HepG2 (cell line): ENCODE data around the gene SKIDA1. TPM values are rescaled to one million over a fixed set of nuclear protein-coding genes. Genes with fewer than 3 reads are reported as not detected.

Experiments
- ATAC-seq: fragments of 200-7000 bp; cut with Tn5 transposase; 3 replicates; pipeline ENCODE4 v1.9.1; 2020; ENCODE audit warnings: mild to moderate bottlenecking, moderate library complexity
- BruUV-seq: library from RNA; stranded (reverse); fragments of 400-500 nt; replicated peaks from 2 replicates; lab custom pipeline; 2021; lab: Mats Ljungman, UMichigan
- CTCF ChIA-PET: fragments of 300-600 bp; formaldehyde crosslinking; extraction: SDS; loops from one replicate; lab custom pipeline; 2021; ENCODE audit warnings: low total read pairs, inconsistent platforms, low intra/inter-chr PET ratio; lab: Yijun Ruan, JAX
- POLR2A ChIA-PET: fragments of 350-600 bp; sonication (Branson Sonifier 250); formaldehyde crosslinking; loops from one replicate; lab custom pipeline; 2020; ENCODE audit warnings: antibody characterized with exemption, inconsistent platforms; lab: Yijun Ruan, JAX
- DNase-seq: peaks from one replicate; pipeline ENCODE4 v3.0.0-alpha.2; 2015; ENCODE audit warnings: low spot score
- FAIRE-seq: peaks from 3 replicates; lab custom pipeline; 2011; peaks lifted over from hg19 to GRCh38; lab: Jason Lieb, UNC
- H2AFZ ChIP-seq: one replicate; pipeline ENCODE4 v1.6.1; 2011; ENCODE audit warnings: low read length, inconsistent platforms
- H3K27ac ChIP-seq: fragments of 300-600 bp; 3 replicates; pipeline ENCODE4 v1.8.0; 2011; ENCODE audit warnings: mixed run types, mild to moderate bottlenecking, mixed read lengths, low read length, inconsistent platforms; ENCODE audit not compliant: insufficient read depth; ENCODE audit errors: extremely low read length
- H3K27me3 ChIP-seq, 2 experiments: fragments of 200-600 bp in 1 of 2; 2 replicates in 1 of 2; 3 replicates in 1 of 2; pipeline versions ENCODE4 v1.6.0 to v1.8.0; 2011; ENCODE audit warnings: low read length in 2 of 2, mild to moderate bottlenecking in 2 of 2, moderate library complexity in 2 of 2, inconsistent platforms in 1 of 2; ENCODE audit not compliant: insufficient read depth in 2 of 2, control insufficient read depth in 1 of 2
- H3K36me3 ChIP-seq, 2 experiments: fragments of 200-600 bp in 1 of 2; replicated peaks in 1 of 2; 2 replicates in 1 of 2; 3 replicates in 1 of 2; pipeline versions ENCODE4 v1.5.1 to v1.8.0; 2011; ENCODE audit warnings: low read length in 2 of 2, inconsistent platforms in 1 of 2; ENCODE audit not compliant: insufficient read depth in 2 of 2, control insufficient read depth in 1 of 2
- H3K4me1 ChIP-seq: 2 replicates; pipeline ENCODE4 v1.5.1; 2012; ENCODE audit warnings: low read length, inconsistent platforms; ENCODE audit not compliant: insufficient read depth
- H3K4me2 ChIP-seq: 2 replicates; pipeline ENCODE4 v1.6.0; 2011; ENCODE audit warnings: low read depth, low read length, inconsistent platforms
- H3K4me3 ChIP-seq, 3 experiments: fragments of 200-600 bp in 1 of 3; sonication (generic), shearing (Covaris generic) in 1 of 3; replicated peaks in 1 of 3; 2 replicates each; pipeline ENCODE4 v1.5.1; 2011 to 2016; ENCODE audit warnings: low read length in 3 of 3, inconsistent platforms in 2 of 3, low read depth in 2 of 3, mild to moderate bottlenecking in 2 of 3, control low read depth in 1 of 3, mixed read lengths in 1 of 3; ENCODE audit not compliant: insufficient read depth in 1 of 3
- H3K79me2 ChIP-seq: one replicate; pipeline ENCODE4 v1.6.1; 2011; ENCODE audit warnings: low read length, inconsistent platforms; ENCODE audit not compliant: insufficient read depth
- H3K9ac ChIP-seq: 2 replicates; pipeline ENCODE4 v1.6.0; 2011; ENCODE audit warnings: mild to moderate bottlenecking, low read depth, low read length, inconsistent platforms; ENCODE audit not compliant: insufficient read depth
- H3K9me3 ChIP-seq: 2 replicates; pipeline ENCODE4 v1.5.1; 2012; ENCODE audit warnings: mild to moderate bottlenecking, low read length
- H4K20me1 ChIP-seq: 2 replicates; pipeline ENCODE4 v1.6.0; 2011; ENCODE audit warnings: inconsistent platforms, mild to moderate bottlenecking, low read length, moderate library complexity; ENCODE audit not compliant: insufficient read depth
- ELF4 ChIP-seq: sonication (generic); formaldehyde crosslinking; IDR thresholded peaks from 2 replicates; pipeline ENCODE4 v1.5.0; 2020; ENCODE audit warnings: missing genetic modification reagents, mild to moderate bottlenecking, moderate library complexity, borderline replicate concordance
- KDM3A ChIP-seq: IDR thresholded peaks from 2 replicates; pipeline ENCODE4 v1.6.1; 2018; ENCODE audit warnings: low read depth, missing compliant biosample characterization
- MEF2D ChIP-seq: sonication (generic); formaldehyde crosslinking; IDR thresholded peaks from 2 replicates; pipeline ENCODE4 v1.5.1; 2020; ENCODE audit warnings: mild to moderate bottlenecking, missing genetic modification reagents
- ZMAT3 ChIP-seq: sonication (generic); formaldehyde crosslinking; conservative IDR thresholded peaks from 2 replicates; pipeline ENCODE4 v1.7.0; 2021; ENCODE audit warnings: missing genetic modification reagents
- ZNF121 ChIP-seq: sonication (generic); formaldehyde crosslinking; IDR thresholded peaks from 2 replicates; pipeline ENCODE4 v1.5.0; 2020; ENCODE audit warnings: mild to moderate bottlenecking, missing genetic modification reagents
- ZNF275 ChIP-seq: sonication (generic); formaldehyde crosslinking; IDR thresholded peaks from 2 replicates; pipeline ENCODE4 v1.8.0; 2022; ENCODE audit warnings: missing genetic modification reagents, mild to moderate bottlenecking, inconsistent platforms, borderline replicate concordance
- ZNF343 ChIP-seq: sonication (generic); formaldehyde crosslinking; IDR thresholded peaks from 2 replicates; pipeline ENCODE4 v1.4.0; 2020; ENCODE audit warnings: mild to moderate bottlenecking, missing genetic modification reagents
- WGBS: methylation state at CpG from one replicate; pipeline ENCODE4 v1.1.6; 2017; ENCODE audit warnings: low lambda C conversion rate; 5-methylcytosine and 5-hydroxymethylcytosine counted together
- in situ Hi-C: cut with HindIII; loops from 2 replicates; pipeline ENCODE4 v1.10.0; 2017; ENCODE audit warnings: low pct_unique_long_range_greater_than_20kb; ENCODE audit not compliant: extremely low pct_ligation_motif_present
- intact Hi-C: fragments of 100-400 bp; cut with micrococcal nuclease; formaldehyde crosslinking; loops from one replicate; pipeline ENCODE4 v1.10.0; 2022; ENCODE audit not compliant: unreplicated experiment
- polyA plus RNA-seq, 8 experiments: library from polyadenylated mRNA; depleted of rRNA in 3 of 8; stranded (reverse) in 7 of 8; unstranded in 1 of 8; fragments of >200 nt; fragmentation: Illumina TruSeq in 4 of 8; extraction: Trizol in 4 of 8; gene quantifications; 2 replicates each; pipeline versions ENCODE4 v1.2.1 to v1.2.3, GENCODE V29; 2011 to 2016; ENCODE audit warnings: low read depth in 4 of 8, missing spikeins in 1 of 8, mixed read lengths in 1 of 8; ENCODE audit not compliant: insufficient read depth in 1 of 8
- total RNA-seq, 5 experiments: library from RNA; depleted of rRNA; stranded (reverse); fragments of >200 nt; fragmentation: Illumina TruSeq; extraction: Trizol; gene quantifications; 2 replicates each; pipeline ENCODE4 v1.2.3, GENCODE V29; 2016; ENCODE audit warnings: low read depth in 1 of 5
- TF ChIP-seq, protein P1 (sequence below), 2 experiments: IDR thresholded peaks; 2 replicates each; pipeline ENCODE4 v1.6.1; 2011 to 2012; ENCODE audit warnings: low read length in 2 of 2, borderline replicate concordance in 1 of 2, low read depth in 1 of 2, mild to moderate bottlenecking in 1 of 2, moderate library complexity in 1 of 2

Gene SKIDA1
- total and polyA plus RNA-seq, 2 of the 13 experiments (the other 11 are each of a cell fraction or from before 2014, with no cell fraction given): 0.73 to 1.5 TPM

- no peak for DNase-seq
- Histone ChIP-seq H3K27ac (no peak overlapping the region), H3K27me3 (no peaks in the 10 kb centered on the region), H3K4me2 (peak overlapping the region; percentile 13; the same call in 1 of the 2 replicates), H3K79me2 (no peaks in the 10 kb centered on the region), H2AFZ (no peak overlapping the region), H3K4me1 (peaks cover 10% of the 10 kb centered on the region), H3K36me3 (no peaks in the 10 kb centered on the region), H3K9ac (no peak overlapping the region), H4K20me1 (no peaks in the 10 kb centered on the region), H3K4me3 (no peak overlapping the region), H3K9me3 (no peaks in the 10 kb centered on the region)
- ATAC-seq: peak; percentile 76
- POLR2A ChIA-PET: interaction anchor here (1.8 kb wide), 1 partner anchor 8 kb away, joined by 7 read pairs; no protein-coding TSS in a partner anchor
- WGBS: 44% methylated on average over 6 of the region's 6 CpGs
- CTCF ChIA-PET: no interaction called here
- in situ Hi-C loops: loop anchor here (25.0 kb wide), 1 partner anchor 201 kb away; no protein-coding TSS in a partner anchor
- intact Hi-C loops: no loop called here
- no peak for FAIRE-seq
- TF ChIP-seq ZNF121 (CRISPR knock-in tag): peak; percentile 25; the same call in 1 of the 2 replicates
- no peak for TF ChIP-seq ZNF343 (CRISPR knock-in tag)
- TF ChIP-seq, all 625 proteins: peak for 1
- BruUV-seq: no TSS peak
Observed at GRCh38 chr10:21488246-21488956, 37.1 kb downstream of the SKIDA1 start.

- Histone ChIP-seq H3K4me3 (no peak overlapping the region), H4K20me1 (no peaks in the 10 kb centered on the region), H3K27ac (no peak overlapping the region), H3K79me2 (no peaks in the 10 kb centered on the region), H3K36me3 (no peaks in the 10 kb centered on the region), H3K4me2 (no peak overlapping the region), H3K27me3 (no peaks in the 10 kb centered on the region), H3K9me3 (no peaks in the 10 kb centered on the region), H3K4me1 (peaks cover 10% of the 10 kb centered on the region), H2AFZ (no peak overlapping the region), H3K9ac (no peak overlapping the region)
- 95% methylated on average over 10 of the region's 10 CpGs for WGBS
- FAIRE-seq (no peak), DNase-seq (no peak), ATAC-seq (no peak)
- ChIA-PET CTCF (no interaction called here), POLR2A (interaction anchor here (1.8 kb wide), 1 partner anchor 9 kb away, joined by 7 read pairs; no protein-coding TSS in a partner anchor)
- in situ Hi-C loops: loop anchor here (25.0 kb wide), 1 partner anchor 200 kb away; no protein-coding TSS in a partner anchor
- no TSS peak for BruUV-seq
- TF ChIP-seq, protein P1, sequence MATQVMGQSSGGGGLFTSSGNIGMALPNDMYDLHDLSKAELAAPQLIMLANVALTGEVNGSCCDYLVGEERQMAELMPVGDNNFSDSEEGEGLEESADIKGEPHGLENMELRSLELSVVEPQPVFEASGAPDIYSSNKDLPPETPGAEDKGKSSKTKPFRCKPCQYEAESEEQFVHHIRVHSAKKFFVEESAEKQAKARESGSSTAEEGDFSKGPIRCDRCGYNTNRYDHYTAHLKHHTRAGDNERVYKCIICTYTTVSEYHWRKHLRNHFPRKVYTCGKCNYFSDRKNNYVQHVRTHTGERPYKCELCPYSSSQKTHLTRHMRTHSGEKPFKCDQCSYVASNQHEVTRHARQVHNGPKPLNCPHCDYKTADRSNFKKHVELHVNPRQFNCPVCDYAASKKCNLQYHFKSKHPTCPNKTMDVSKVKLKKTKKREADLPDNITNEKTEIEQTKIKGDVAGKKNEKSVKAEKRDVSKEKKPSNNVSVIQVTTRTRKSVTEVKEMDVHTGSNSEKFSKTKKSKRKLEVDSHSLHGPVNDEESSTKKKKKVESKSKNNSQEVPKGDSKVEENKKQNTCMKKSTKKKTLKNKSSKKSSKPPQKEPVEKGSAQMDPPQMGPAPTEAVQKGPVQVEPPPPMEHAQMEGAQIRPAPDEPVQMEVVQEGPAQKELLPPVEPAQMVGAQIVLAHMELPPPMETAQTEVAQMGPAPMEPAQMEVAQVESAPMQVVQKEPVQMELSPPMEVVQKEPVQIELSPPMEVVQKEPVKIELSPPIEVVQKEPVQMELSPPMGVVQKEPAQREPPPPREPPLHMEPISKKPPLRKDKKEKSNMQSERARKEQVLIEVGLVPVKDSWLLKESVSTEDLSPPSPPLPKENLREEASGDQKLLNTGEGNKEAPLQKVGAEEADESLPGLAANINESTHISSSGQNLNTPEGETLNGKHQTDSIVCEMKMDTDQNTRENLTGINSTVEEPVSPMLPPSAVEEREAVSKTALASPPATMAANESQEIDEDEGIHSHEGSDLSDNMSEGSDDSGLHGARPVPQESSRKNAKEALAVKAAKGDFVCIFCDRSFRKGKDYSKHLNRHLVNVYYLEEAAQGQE (IDR thresholded peaks at IDR 0.05; ENCODE audit: borderline replicate concordance in 1 of 2, low read depth in 1 of 2, low read length in 2 of 2): no peak
- no peak for TF ChIP-seq ELF4 (CRISPR knock-in tag)
- TF ChIP-seq ZNF275 (CRISPR knock-in tag): no peak
- TF ChIP-seq KDM3A: no peak
- no peak for TF ChIP-seq ZMAT3 (CRISPR knock-in tag)
- no peak for TF ChIP-seq MEF2D (CRISPR knock-in tag)
- intact Hi-C loops: no loop called here
Observed at GRCh38 chr10:21487416-21488180, 37.9 kb downstream of the SKIDA1 start.
